CD4-positive, CD25-positive, alpha-beta regulatory T cell (primary cell): ENCODE measurements around the gene UBE2D3. TPM values are rescaled to one million over a fixed set of nuclear protein-coding genes. Genes with fewer than 3 reads are reported as not detected.
"Not testable (repeated sequence)": the region's sequence is repeated elsewhere in the genome, so short reads cannot be mapped to it uniquely, and the experiment has no call there.

Experiments
- ATAC-seq, 2 donors: fragments of 150-1000 bp; cut with Tn5 transposase; one replicate each; pipeline ENCODE4 v1.10.0; 2021; ENCODE audit warnings: low read depth in 2 of 2, moderate number of reproducible peaks in 2 of 2, moderate library complexity in 1 of 2
- DNase-seq, 3 donors: peaks; one replicate each; pipeline versions ENCODE4 v3.0.0 to v3.0.0-alpha.2; 2012 to 2022; ENCODE audit warnings: mixed read lengths in 1 of 3
- H3K27ac ChIP-seq: one replicate; pipeline ENCODE4 v1.7.0; 2013; ENCODE audit warnings: mild to moderate bottlenecking, low read length; ENCODE audit not compliant: insufficient read depth, poor library complexity, severe bottlenecking
- H3K27me3 ChIP-seq: one replicate; pipeline ENCODE4 v1.7.0; 2013; ENCODE audit warnings: low read length; ENCODE audit not compliant: control insufficient read depth, insufficient read depth
- H3K36me3 ChIP-seq: one replicate; pipeline ENCODE4 v1.7.0; 2013; ENCODE audit warnings: mild to moderate bottlenecking, low read length, moderate library complexity; ENCODE audit not compliant: control insufficient read depth, insufficient read depth
- H3K4me1 ChIP-seq: 2 replicates; pipeline ENCODE4 v1.7.0; 2013; ENCODE audit warnings: mild to moderate bottlenecking, low read length; ENCODE audit not compliant: insufficient read depth, control insufficient read depth, poor library complexity, severe bottlenecking
- H3K4me3 ChIP-seq: one replicate; pipeline ENCODE4 v1.7.0; 2013; ENCODE audit warnings: low read depth, mild to moderate bottlenecking, low read length, moderate library complexity
- H3K9me3 ChIP-seq, 2 experiments: 1 replicate in 1 of 2; 2 replicates in 1 of 2; pipeline ENCODE4 v1.7.0; 2013; ENCODE audit warnings: low read length in 2 of 2, mild to moderate bottlenecking in 1 of 2, moderate library complexity in 1 of 2; ENCODE audit not compliant: control insufficient read depth in 2 of 2
- H3K27ac Mint-ChIP-seq, 3 donors: one replicate each; pipeline ENCODE4 v1.8.0; 2020 to 2022; ENCODE audit warnings: mild to moderate bottlenecking in 3 of 3, mixed read lengths in 3 of 3, moderate library complexity in 2 of 3
- H3K27me3 Mint-ChIP-seq: one replicate; pipeline ENCODE4 v1.8.0; 2022; ENCODE audit warnings: mild to moderate bottlenecking, mixed read lengths
- H3K36me3 Mint-ChIP-seq: one replicate; pipeline ENCODE4 v1.8.0; 2020; ENCODE audit warnings: mixed read lengths
- H3K4me1 Mint-ChIP-seq, 4 donors: one replicate each; pipeline ENCODE4 v1.8.0; 2020 to 2022; ENCODE audit warnings: mixed read lengths in 4 of 4, mild to moderate bottlenecking in 1 of 4
- H3K4me3 Mint-ChIP-seq, 4 donors: one replicate each; pipeline ENCODE4 v1.8.0; 2020 to 2022; ENCODE audit warnings: mild to moderate bottlenecking in 4 of 4, mixed read lengths in 4 of 4, moderate library complexity in 3 of 4
- H3K9me3 Mint-ChIP-seq, 7 donors: one replicate each; pipeline ENCODE4 v1.8.0; 2020 to 2022; ENCODE audit warnings: mixed read lengths in 7 of 7, mild to moderate bottlenecking in 3 of 7, moderate library complexity in 2 of 7
- polyA plus RNA-seq, 4 donors: library from polyadenylated mRNA; unstranded; fragments of 300-500 nt; fragmentation: Illumina TruSeq; gene quantifications; one replicate each; pipeline ENCODE4 v1.2.3, GENCODE V29; 2021
- total RNA-seq: library from RNA; stranded (reverse); gene quantifications from one replicate; pipeline ENCODE4 v1.2.3, GENCODE V29; 2022

Gene UBE2D3
- total and polyA plus RNA-seq, 5 donors from 2014 or later, result 452 to 587 (median 502) TPM

GRCh38 chr4:102865327-102865726 is 38.0 kb upstream of the UBE2D3 start:
- not testable (repeated sequence) for DNase-seq, H3K27me3 ChIP-seq, H3K36me3 ChIP-seq, H3K4me3 ChIP-seq, H3K36me3 Mint-ChIP-seq, H3K27me3 Mint-ChIP-seq, H3K9me3 ChIP-seq, H3K9me3 Mint-ChIP-seq, ATAC-seq, H3K27ac ChIP-seq
- Mint-ChIP-seq H3K27ac (peak overlapping the region in 1 of 3 donors; percentile 63), H3K4me3 (peak overlapping the region in 3 of 4 donors; percentile 14 to 93 (median 85)), H3K4me1 (peaks cover 35 to 57% (median 43%) of the 10 kb centered on the region in 4 donors)
- H3K4me1 ChIP-seq, result peaks cover 34% of the 10 kb centered on the region

- peaks cover 27 to 37% (median 34%) of the 10 kb centered on the region in 4 donors for H3K4me1 Mint-ChIP-seq
- Histone ChIP-seq H3K4me1 (peaks cover 15% of the 10 kb centered on the region), H3K27me3 (no peaks in the 10 kb centered on the region), H3K36me3 (peaks cover 4% of the 10 kb centered on the region), H3K9me3 (peaks cover 9 to 21% of the 10 kb centered on the region in 2 experiments), H3K27ac (no peak overlapping the region), H3K4me3 (no peak overlapping the region)
- ATAC-seq (no peak), DNase-seq (no peak)
- H3K36me3 Mint-ChIP-seq, result peaks cover 18% of the 10 kb centered on the region
- no peak overlapping the region for H3K27ac Mint-ChIP-seq
- H3K4me3 Mint-ChIP-seq, result no peak overlapping the region
- no peaks in the 10 kb centered on the region for H3K27me3 Mint-ChIP-seq
- peaks cover 0 to 18% (median 11%) of the 10 kb centered on the region in 7 donors for H3K9me3 Mint-ChIP-seq
These were observed 35.4 kb upstream of the UBE2D3 start for GRCh38 chr4:102862747-102863146.

- H3K4me3 ChIP-seq, result no peak overlapping the region
- H3K36me3 ChIP-seq, result peaks cover 4% of the 10 kb centered on the region
- peaks cover 18% of the 10 kb centered on the region for H3K36me3 Mint-ChIP-seq
- H3K9me3 ChIP-seq, result peaks cover 9 to 21% of the 10 kb centered on the region in 2 experiments
- H3K27ac Mint-ChIP-seq, result no peak overlapping the region
- H3K9me3 Mint-ChIP-seq, result peaks cover 0 to 18% (median 11%) of the 10 kb centered on the region in 7 donors
- no peak for ATAC-seq
- peaks cover 7% of the 10 kb centered on the region for H3K4me1 ChIP-seq
- no peak for DNase-seq
- H3K27ac ChIP-seq, result no peak overlapping the region
- H3K4me3 Mint-ChIP-seq, result no peak overlapping the region
- H3K27me3 Mint-ChIP-seq, result no peaks in the 10 kb centered on the region
- H3K4me1 Mint-ChIP-seq, result peaks cover 24 to 30% (median 28%) of the 10 kb centered on the region in 4 donors
- H3K27me3 ChIP-seq, result no peaks in the 10 kb centered on the region
These were observed 34.7 kb upstream of the UBE2D3 start for GRCh38 chr4:102862016-102862415.

GRCh38 chr4:102860611-102861324 is 33.4 kb upstream of the UBE2D3 start:
- H3K4me1 Mint-ChIP-seq, result peaks cover 15 to 19% (median 16%) of the 10 kb centered on the region in 4 donors
- peaks cover 18% of the 10 kb centered on the region for H3K36me3 Mint-ChIP-seq
- H3K27me3 Mint-ChIP-seq, result no peaks in the 10 kb centered on the region

GRCh38 chr4:102858828-102859464 is 31.6 kb upstream of the UBE2D3 start:
- H3K9me3 ChIP-seq, result peaks cover 9 to 21% of the 10 kb centered on the region in 2 experiments
- peaks cover 0 to 18% (median 11%) of the 10 kb centered on the region in 7 donors for H3K9me3 Mint-ChIP-seq
- H3K27ac ChIP-seq, result no peak overlapping the region
- H3K27me3 ChIP-seq, result no peaks in the 10 kb centered on the region
- H3K4me3 ChIP-seq, result no peak overlapping the region
- peaks cover 0 to 4% (median 3%) of the 10 kb centered on the region in 4 donors for H3K4me1 Mint-ChIP-seq
- ATAC-seq (no peak), DNase-seq (no peak)
- peaks cover 4% of the 10 kb centered on the region for H3K36me3 ChIP-seq
- no peaks in the 10 kb centered on the region for H3K4me1 ChIP-seq
- no peak overlapping the region for H3K4me3 Mint-ChIP-seq
- no peaks in the 10 kb centered on the region for H3K27me3 Mint-ChIP-seq
- no peak overlapping the region for H3K27ac Mint-ChIP-seq
- peaks cover 18% of the 10 kb centered on the region for H3K36me3 Mint-ChIP-seq

More at GRCh38 chr4:102860611-102861324, 33.4 kb upstream of the UBE2D3 start:
- no peak overlapping the region for H3K27ac Mint-ChIP-seq
- H3K4me3 Mint-ChIP-seq, result no peak overlapping the region
- peaks cover 9 to 21% of the 10 kb centered on the region in 2 experiments for H3K9me3 ChIP-seq
- H3K36me3 ChIP-seq, result peaks cover 4% of the 10 kb centered on the region
- no peak overlapping the region for H3K27ac ChIP-seq
- DNase-seq (no peak), ATAC-seq (no peak)
- H3K27me3 ChIP-seq, result no peaks in the 10 kb centered on the region
- H3K4me3 ChIP-seq, result no peak overlapping the region
- peaks cover 5% of the 10 kb centered on the region for H3K4me1 ChIP-seq
- H3K9me3 Mint-ChIP-seq, result peaks cover 0 to 18% (median 11%) of the 10 kb centered on the region in 7 donors

GRCh38 chr4:102850370-102850769 is 23.0 kb upstream of the UBE2D3 start:
- ATAC-seq (no peak), DNase-seq (no peak)
- H3K4me1 Mint-ChIP-seq, result peaks cover 0 to 2% (median 0%) of the 10 kb centered on the region in 4 donors

GRCh38 chr4:102849579-102850104 is 22.3 kb upstream of the UBE2D3 start:
- Mint-ChIP-seq H3K4me1 (peaks cover 0 to 2% (median 0%) of the 10 kb centered on the region in 4 donors), H3K9me3 (peaks cover 0 to 2% (median 0%) of the 10 kb centered on the region in 7 donors), H3K27ac (no peak overlapping the region), H3K4me3 (no peak overlapping the region), H3K27me3 (no peaks in the 10 kb centered on the region), H3K36me3 (no peaks in the 10 kb centered on the region)
- Histone ChIP-seq H3K4me1 (no peaks in the 10 kb centered on the region), H3K27me3 (no peaks in the 10 kb centered on the region), H3K4me3 (no peak overlapping the region), H3K9me3 (no peaks in the 10 kb centered on the region), H3K27ac (no peak overlapping the region), H3K36me3 (no peaks in the 10 kb centered on the region)
- DNase-seq (no peak), ATAC-seq (no peak)

More at GRCh38 chr4:102850370-102850769, 23.0 kb upstream of the UBE2D3 start:
- no peak overlapping the region for H3K4me3 Mint-ChIP-seq
- H3K27me3 Mint-ChIP-seq, result no peaks in the 10 kb centered on the region
- H3K4me3 ChIP-seq, result no peak overlapping the region
- H3K36me3 ChIP-seq, result no peaks in the 10 kb centered on the region
- H3K9me3 ChIP-seq, result no peaks in the 10 kb centered on the region
- no peak overlapping the region for H3K27ac Mint-ChIP-seq
- no peaks in the 10 kb centered on the region for H3K36me3 Mint-ChIP-seq
- H3K27me3 ChIP-seq, result no peaks in the 10 kb centered on the region
- H3K27ac ChIP-seq, result no peak overlapping the region
- H3K9me3 Mint-ChIP-seq, result peaks cover 0 to 2% (median 0%) of the 10 kb centered on the region in 7 donors
- H3K4me1 ChIP-seq, result no peaks in the 10 kb centered on the region
